HCT116 (cell line): Measurements from ENCODE around the gene PITPNC1.

Source experiments
- CEBPB ChIP-seq: IDR thresholded peaks from 2 replicates; pipeline ENCODE4 v1.6.1; 2012; ENCODE audit warnings: low read depth
- CTCF ChIP-seq, 3 experiments: fragments of 200-600 bp in 1 of 3; sonication (generic) in 1 of 3; IDR thresholded peaks in 2 of 3; conservative IDR thresholded peaks in 1 of 3; 2 replicates each; pipeline ENCODE4 v1.5.1; 2012 to 2017; ENCODE audit warnings: low read depth in 2 of 3, low read length in 2 of 3, antibody characterized with exemption in 1 of 3, borderline replicate concordance in 1 of 3, control low read depth in 1 of 3, mild to moderate bottlenecking in 1 of 3, mixed read lengths in 1 of 3, mixed run types in 1 of 3, moderate library complexity in 1 of 3; ENCODE audit not compliant: insufficient read depth in 1 of 3

DNA sequence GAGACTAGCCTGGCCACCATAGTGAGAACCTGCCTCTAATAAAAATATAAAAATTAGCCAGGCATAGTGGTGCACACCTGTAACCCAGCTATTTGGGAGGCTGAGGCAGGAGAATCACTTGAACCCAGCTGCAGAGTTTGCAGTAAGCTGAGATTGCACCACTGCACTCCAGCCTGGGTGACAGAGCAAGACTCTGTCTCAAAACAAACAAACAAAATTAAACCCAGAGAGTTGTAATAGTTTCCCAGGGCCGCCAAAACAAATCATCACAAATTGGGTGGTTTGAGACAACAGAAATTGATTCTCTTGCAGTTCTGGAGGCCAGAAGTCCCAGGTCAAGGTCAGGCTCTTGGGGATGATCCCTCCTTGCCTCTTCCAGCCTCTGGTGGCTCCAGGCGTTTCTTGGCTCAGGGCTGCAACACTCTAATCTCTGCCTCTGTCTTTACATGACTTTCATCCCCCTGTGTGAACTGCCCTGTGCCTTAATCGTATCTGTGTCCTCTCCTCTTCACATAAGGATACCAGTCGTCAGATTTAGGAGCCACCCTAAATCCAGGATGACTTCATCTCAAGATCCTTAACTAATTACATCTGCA lies 240.3 kb downstream of the PITPNC1 start:
- TF ChIP-seq CTCF (IDR thresholded peaks at IDR 0.05 in 2 of 3, conservative IDR thresholded peaks at IDR 0.05 in 1 of 3; ENCODE audit: borderline replicate concordance in 1 of 3, insufficient read depth in 1 of 3, low read depth in 2 of 3, low read length in 2 of 3) (no peak), CEBPB (no peak)
